CD4-positive, alpha-beta memory T cell (primary cell): ENCODE data around the gene EIF4G3. TPM values are rescaled to one million over a fixed set of nuclear protein-coding genes. Genes with fewer than 3 reads are reported as not detected.
A peak's percentile ranks its signal among the peaks of the same experiment; 100 is the strongest.

Experiments used
- CTCF ChIA-PET: fragments of 350-600 bp; sonication (Branson Sonifier 250); formaldehyde crosslinking; loops from one replicate; lab custom pipeline; 2021; ENCODE audit warnings: inconsistent platforms; ENCODE audit not compliant: partially characterized antibody; lab: Charles Lee
- POLR2A ChIA-PET: fragments of 350-600 bp; sonication (Branson Sonifier 250); formaldehyde crosslinking; loops from one replicate; lab custom pipeline; 2021; ENCODE audit not compliant: partially characterized antibody; lab: Charles Lee
- DNase-seq, 5 donors: peaks; one replicate each; pipeline versions ENCODE4 v3.0.0 to v3.0.0-alpha.2; 2020 to 2022; ENCODE audit warnings: mixed read lengths in 1 of 5
- H3K27ac ChIP-seq: one replicate; pipeline ENCODE4 v1.7.0; 2013; ENCODE audit warnings: low read depth, low read length
- H3K27me3 ChIP-seq: 2 replicates; pipeline ENCODE4 v1.7.0; 2013; ENCODE audit warnings: mild to moderate bottlenecking, low read length, moderate library complexity; ENCODE audit not compliant: insufficient read depth
- H3K36me3 ChIP-seq: 2 replicates; pipeline ENCODE4 v1.7.0; 2013; ENCODE audit warnings: mild to moderate bottlenecking, low read length, moderate library complexity; ENCODE audit not compliant: insufficient read depth
- H3K4me1 ChIP-seq: 2 replicates; pipeline ENCODE4 v1.7.0; 2013; ENCODE audit warnings: mild to moderate bottlenecking, low read length, moderate library complexity; ENCODE audit not compliant: insufficient read depth
- H3K4me3 ChIP-seq, 2 donors: one replicate each; pipeline ENCODE4 v1.7.0; 2013; ENCODE audit warnings: low read length in 2 of 2, mild to moderate bottlenecking in 1 of 2
- H3K9me3 ChIP-seq, 2 donors: one replicate each; pipeline ENCODE4 v1.7.0; 2013; ENCODE audit warnings: low read length in 2 of 2, control low read depth in 1 of 2; ENCODE audit not compliant: control insufficient read depth in 1 of 2
- H3K27ac Mint-ChIP-seq, 7 donors: one replicate each; pipeline ENCODE4 v1.8.0; 2020 to 2021; ENCODE audit warnings: mixed read lengths in 7 of 7, mild to moderate bottlenecking in 6 of 7, inconsistent platforms in 3 of 7, moderate library complexity in 3 of 7
- H3K27me3 Mint-ChIP-seq, 2 donors: one replicate each; pipeline ENCODE4 v1.8.0; 2020 to 2021; ENCODE audit warnings: mixed read lengths in 2 of 2
- H3K36me3 Mint-ChIP-seq, 2 donors: one replicate each; pipeline ENCODE4 v1.8.0; 2020 to 2021; ENCODE audit warnings: mixed read lengths in 2 of 2, inconsistent platforms in 1 of 2, mild to moderate bottlenecking in 1 of 2
- H3K4me1 Mint-ChIP-seq, 4 donors: one replicate each; pipeline ENCODE4 v1.8.0; 2020 to 2021; ENCODE audit warnings: mixed read lengths in 4 of 4, mild to moderate bottlenecking in 1 of 4
- H3K4me3 Mint-ChIP-seq, 8 donors: one replicate each; pipeline ENCODE4 v1.8.0; 2020 to 2021; ENCODE audit warnings: mixed read lengths in 8 of 8, mild to moderate bottlenecking in 7 of 8, moderate library complexity in 6 of 8, inconsistent platforms in 3 of 8
- H3K9me3 Mint-ChIP-seq, 8 donors: one replicate each; pipeline ENCODE4 v1.8.0; 2020 to 2021; ENCODE audit warnings: mixed read lengths in 8 of 8, mild to moderate bottlenecking in 5 of 8, inconsistent platforms in 3 of 8, moderate library complexity in 1 of 8
- intact Hi-C: fragments of 100-400 bp; cut with micrococcal nuclease; formaldehyde crosslinking; loops from one replicate; pipeline ENCODE4 v1.15.1; 2023
- polyA plus RNA-seq, 2 donors: library from polyadenylated mRNA; unstranded; fragments of 300-500 nt; fragmentation: Illumina TruSeq; gene quantifications; one replicate each; pipeline ENCODE4 v1.2.3, GENCODE V29; 2021
- total RNA-seq, 2 experiments: library from RNA; stranded (reverse); gene quantifications; one replicate each; pipeline ENCODE4 v1.2.3, GENCODE V29; 2021

EIF4G3 gene
- total and polyA plus RNA-seq, 4 experiments from 2014 or later = 1.6 to 18.0 (median 13.1) TPM

- Histone ChIP-seq H3K27me3 (no peaks in the 10 kb centered on the region), H3K9me3 (no peaks in the 10 kb centered on the region), H3K4me3 (peak overlapping the region in 1 of 2 donors; percentile 47), H3K36me3 (no peaks in the 10 kb centered on the region), H3K27ac (peak overlapping the region; percentile 42), H3K4me1 (peaks cover 20% of the 10 kb centered on the region)
- Mint-ChIP-seq H3K27ac (peak overlapping the region; percentile 65 to 92 (median 78)), H3K4me3 (peak overlapping the region; percentile 64 to 84 (median 76)), H3K27me3 (no peaks in the 10 kb centered on the region), H3K9me3 (no peaks in the 10 kb centered on the region), H3K4me1 (peaks cover 8 to 17% (median 12%) of the 10 kb centered on the region in 4 donors), H3K36me3 (peaks cover 0 to 2% of the 10 kb centered on the region in 2 donors)
- intact Hi-C loops = no loop called here
- ChIA-PET CTCF (interaction anchor here (0.6 kb wide), 1 partner anchor 810 kb away, joined by 3 read pairs; no protein-coding TSS in a partner anchor), POLR2A (interaction anchor here (0.6 to 1.2 kb wide), 8 partner anchors 8 to 362 kb away, joined by 3 to 6 read pairs (median 3); partner anchors contain the start of genes DDOST and HP1BP3)
- peak; percentile 20 to 68 (median 31) for DNase-seq
Measured at GRCh38 chr1:21022279-21023040, 154.2 kb downstream of the EIF4G3 start.

GRCh38 chr1:21021311-21021710 lies 155.4 kb downstream of the EIF4G3 start:
- Mint-ChIP-seq H3K9me3 (no peaks in the 10 kb centered on the region), H3K36me3 (peaks cover 2 to 4% of the 10 kb centered on the region in 2 donors), H3K27ac (peak overlapping the region in 2 of 7 donors; percentile 4 to 56), H3K27me3 (no peaks in the 10 kb centered on the region), H3K4me3 (no peak overlapping the region), H3K4me1 (peaks cover 8 to 17% (median 12%) of the 10 kb centered on the region in 4 donors)
- no peaks in the 10 kb centered on the region for H3K9me3 ChIP-seq
- intact Hi-C loops = no loop called here
- ChIA-PET POLR2A (no interaction called here), CTCF (no interaction called here)
- H3K4me3 ChIP-seq = no peak overlapping the region
- no peak for DNase-seq
- H3K27ac ChIP-seq = no peak overlapping the region
- H3K36me3 ChIP-seq = no peaks in the 10 kb centered on the region
- no peaks in the 10 kb centered on the region for H3K27me3 ChIP-seq
- H3K4me1 ChIP-seq = peaks cover 20% of the 10 kb centered on the region

GRCh38 chr1:21020151-21020550 lies 156.5 kb downstream of the EIF4G3 start:
- H3K36me3 Mint-ChIP-seq = peaks cover 2 to 7% of the 10 kb centered on the region in 2 donors
- no peak for DNase-seq
- CTCF ChIA-PET = interaction anchor here (0.6 kb wide), 1 partner anchor 52 kb away, joined by 3 read pairs; no protein-coding TSS in a partner anchor
- H3K9me3 Mint-ChIP-seq = no peaks in the 10 kb centered on the region
- peaks cover 20% of the 10 kb centered on the region for H3K4me1 ChIP-seq
- no peak overlapping the region for H3K27ac ChIP-seq
- H3K27ac Mint-ChIP-seq = no peak overlapping the region
- H3K27me3 Mint-ChIP-seq = no peaks in the 10 kb centered on the region
- POLR2A ChIA-PET = no interaction called here
- H3K36me3 ChIP-seq = no peaks in the 10 kb centered on the region
- no peak overlapping the region for H3K4me3 Mint-ChIP-seq
- no peaks in the 10 kb centered on the region for H3K9me3 ChIP-seq
- H3K4me3 ChIP-seq = no peak overlapping the region
- H3K27me3 ChIP-seq = no peaks in the 10 kb centered on the region
- peaks cover 8 to 16% (median 11%) of the 10 kb centered on the region in 4 donors for H3K4me1 Mint-ChIP-seq
- intact Hi-C loops = no loop called here

- Mint-ChIP-seq H3K4me1 (peaks cover 8 to 15% (median 13%) of the 10 kb centered on the region in 4 donors), H3K27ac (no peak overlapping the region), H3K27me3 (no peaks in the 10 kb centered on the region), H3K36me3 (peaks cover 2 to 14% of the 10 kb centered on the region in 2 donors), H3K9me3 (no peaks in the 10 kb centered on the region), H3K4me3 (no peak overlapping the region)
- Histone ChIP-seq H3K4me1 (peaks cover 20% of the 10 kb centered on the region), H3K27me3 (no peaks in the 10 kb centered on the region), H3K36me3 (no peaks in the 10 kb centered on the region), H3K4me3 (no peak overlapping the region), H3K27ac (no peak overlapping the region), H3K9me3 (no peaks in the 10 kb centered on the region)
- POLR2A ChIA-PET = no interaction called here
- CTCF ChIA-PET = interaction anchor here (0.6 to 1.1 kb wide), 2 partner anchors 177 to 806 kb away, joined by 3 read pairs; no protein-coding TSS in a partner anchor
- intact Hi-C loops = no loop called here
- no peak for DNase-seq
Measured at GRCh38 chr1:21018673-21019072, 158.0 kb downstream of the EIF4G3 start.

- Mint-ChIP-seq H3K4me3 (no peak overlapping the region), H3K4me1 (peaks cover 0 to 6% (median 3%) of the 10 kb centered on the region in 4 donors), H3K27me3 (no peaks in the 10 kb centered on the region), H3K9me3 (no peaks in the 10 kb centered on the region), H3K36me3 (peaks cover 0 to 19% of the 10 kb centered on the region in 2 donors), H3K27ac (no peak overlapping the region)
- Histone ChIP-seq H3K27ac (no peak overlapping the region), H3K4me1 (no peaks in the 10 kb centered on the region), H3K27me3 (no peaks in the 10 kb centered on the region), H3K36me3 (no peaks in the 10 kb centered on the region), H3K4me3 (no peak overlapping the region), H3K9me3 (no peaks in the 10 kb centered on the region)
- DNase-seq = no peak
- CTCF ChIA-PET = no interaction called here
- POLR2A ChIA-PET = interaction anchor here (1.3 kb wide), 1 partner anchor 9 kb away, joined by 3 read pairs; no protein-coding TSS in a partner anchor
- intact Hi-C loops = no loop called here
Measured at GRCh38 chr1:21013510-21013909, 163.2 kb downstream of the EIF4G3 start.

- Histone ChIP-seq H3K4me3 (no peak overlapping the region), H3K9me3 (no peaks in the 10 kb centered on the region), H3K36me3 (no peaks in the 10 kb centered on the region), H3K27me3 (no peaks in the 10 kb centered on the region), H3K4me1 (no peaks in the 10 kb centered on the region), H3K27ac (no peak overlapping the region)
- H3K27ac Mint-ChIP-seq = no peak overlapping the region
- no peaks in the 10 kb centered on the region for H3K27me3 Mint-ChIP-seq
- no peaks in the 10 kb centered on the region for H3K9me3 Mint-ChIP-seq
- POLR2A ChIA-PET = no interaction called here
- intact Hi-C loops = no loop called here
- peaks cover 0 to 5% (median 3%) of the 10 kb centered on the region in 4 donors for H3K4me1 Mint-ChIP-seq
- DNase-seq = no peak
- H3K4me3 Mint-ChIP-seq = no peak overlapping the region
- peaks cover 0 to 19% of the 10 kb centered on the region in 2 donors for H3K36me3 Mint-ChIP-seq
- CTCF ChIA-PET = no interaction called here
Measured at GRCh38 chr1:21012937-21013336, 163.8 kb downstream of the EIF4G3 start.

- H3K36me3 ChIP-seq = no peaks in the 10 kb centered on the region
- intact Hi-C loops = no loop called here
- H3K27ac Mint-ChIP-seq = no peak overlapping the region
- ChIA-PET POLR2A (no interaction called here), CTCF (no interaction called here)
- peaks cover 0 to 1% (median 0%) of the 10 kb centered on the region in 4 donors for H3K4me1 Mint-ChIP-seq
- no peaks in the 10 kb centered on the region for H3K9me3 ChIP-seq
- no peak for DNase-seq
- no peaks in the 10 kb centered on the region for H3K4me1 ChIP-seq
- no peak overlapping the region for H3K4me3 ChIP-seq
- H3K27me3 ChIP-seq = no peaks in the 10 kb centered on the region
- no peaks in the 10 kb centered on the region for H3K27me3 Mint-ChIP-seq
- no peaks in the 10 kb centered on the region for H3K9me3 Mint-ChIP-seq
- no peak overlapping the region for H3K4me3 Mint-ChIP-seq
- no peak overlapping the region for H3K27ac ChIP-seq
- no peaks in the 10 kb centered on the region for H3K36me3 Mint-ChIP-seq
Measured at GRCh38 chr1:21007876-21008275, 168.8 kb downstream of the EIF4G3 start.
